Sigmoid colon (tissue), 4 donors: Measurements from ENCODE around the gene EFEMP1.

Experiments used
- EP300 ChIP-seq, 4 donors: sonication (generic); formaldehyde crosslinking; IDR thresholded peaks; one replicate each; pipeline ENCODE4 v1.6.1; 2017; ENCODE audit warnings: antibody characterized with exemption in 4 of 4
- POLR2A ChIP-seq, 2 donors: fragments of 450-650 bp; IDR thresholded peaks; one replicate each; pipeline ENCODE4 v1.6.1; 2016; ENCODE audit warnings: antibody characterized with exemption in 2 of 2, mild to moderate bottlenecking in 2 of 2, moderate library complexity in 2 of 2
- TF ChIP-seq, protein P1 (sequence below), 4 experiments: fragments of 450-650 bp in 3 of 4; fragments of 200-600 bp in 1 of 4; IDR thresholded peaks; one replicate each; pipeline ENCODE4 v1.5.1; 2016 to 2019; ENCODE audit warnings: antibody characterized with exemption in 4 of 4, mild to moderate bottlenecking in 3 of 4, moderate library complexity in 2 of 4

DNA sequence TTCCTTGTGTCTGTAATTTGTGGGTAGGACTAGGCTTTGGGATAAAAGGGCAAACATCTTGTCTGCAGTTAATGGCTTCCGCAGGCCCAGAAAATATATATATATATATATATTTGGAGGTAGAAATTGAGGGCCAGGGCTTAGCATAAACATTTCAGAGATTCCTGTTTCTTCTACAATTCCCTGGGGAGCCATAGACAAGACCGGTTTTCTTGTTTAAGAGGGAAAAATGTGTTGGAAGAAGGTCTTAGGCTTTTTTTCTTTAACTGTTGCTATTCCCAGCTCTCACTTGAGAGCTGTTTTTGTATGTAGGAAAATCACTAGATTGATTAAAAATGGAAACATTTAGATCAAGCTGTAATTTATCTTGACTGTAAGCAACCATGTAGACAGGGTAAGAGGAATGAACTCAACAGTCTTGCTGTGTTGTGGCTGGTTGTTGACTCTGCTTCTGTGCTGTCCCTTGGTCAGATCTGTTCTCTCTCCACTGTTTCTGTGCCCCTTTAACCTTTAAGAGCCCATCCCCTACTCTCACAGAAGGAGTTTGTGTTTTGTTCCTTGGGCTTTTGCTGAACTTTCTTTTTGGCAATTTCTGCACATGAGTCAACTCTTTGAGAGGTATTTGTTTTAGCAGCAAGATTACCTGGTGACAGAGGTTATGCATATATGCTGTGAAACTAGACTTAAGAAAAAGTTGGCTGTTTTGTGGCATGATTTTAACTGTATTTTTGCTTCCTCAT, 58.3 kb downstream of the EFEMP1 start:
- TF ChIP-seq EP300 (IDR thresholded peaks at IDR 0.05): no peak
- no peak for TF ChIP-seq POLR2A (IDR thresholded peaks at IDR 0.05)
- TF ChIP-seq, protein P1, sequence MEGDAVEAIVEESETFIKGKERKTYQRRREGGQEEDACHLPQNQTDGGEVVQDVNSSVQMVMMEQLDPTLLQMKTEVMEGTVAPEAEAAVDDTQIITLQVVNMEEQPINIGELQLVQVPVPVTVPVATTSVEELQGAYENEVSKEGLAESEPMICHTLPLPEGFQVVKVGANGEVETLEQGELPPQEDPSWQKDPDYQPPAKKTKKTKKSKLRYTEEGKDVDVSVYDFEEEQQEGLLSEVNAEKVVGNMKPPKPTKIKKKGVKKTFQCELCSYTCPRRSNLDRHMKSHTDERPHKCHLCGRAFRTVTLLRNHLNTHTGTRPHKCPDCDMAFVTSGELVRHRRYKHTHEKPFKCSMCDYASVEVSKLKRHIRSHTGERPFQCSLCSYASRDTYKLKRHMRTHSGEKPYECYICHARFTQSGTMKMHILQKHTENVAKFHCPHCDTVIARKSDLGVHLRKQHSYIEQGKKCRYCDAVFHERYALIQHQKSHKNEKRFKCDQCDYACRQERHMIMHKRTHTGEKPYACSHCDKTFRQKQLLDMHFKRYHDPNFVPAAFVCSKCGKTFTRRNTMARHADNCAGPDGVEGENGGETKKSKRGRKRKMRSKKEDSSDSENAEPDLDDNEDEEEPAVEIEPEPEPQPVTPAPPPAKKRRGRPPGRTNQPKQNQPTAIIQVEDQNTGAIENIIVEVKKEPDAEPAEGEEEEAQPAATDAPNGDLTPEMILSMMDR (IDR thresholded peaks at IDR 0.05): no peak
